Liver (tissue), 9 donors: ENCODE results near the gene DNHD1. TPM values are rescaled to one million over a fixed set of nuclear protein-coding genes. Genes with fewer than 3 reads are reported as not detected.

Experiments
- DNase-seq: peaks from one replicate; pipeline ENCODE4 v3.0.0-alpha.2; 2017; ENCODE audit warnings: low spot score
- H3K27ac ChIP-seq, 2 donors: one replicate each; pipeline ENCODE4 v1.7.0; 2013; ENCODE audit warnings: inconsistent platforms in 2 of 2, low read length in 2 of 2, control low read depth in 1 of 2, low read depth in 1 of 2, mild to moderate bottlenecking in 1 of 2
- H3K27me3 ChIP-seq, 4 donors: one replicate each; pipeline versions ENCODE4 v1.6.1 to v1.7.0; 2013; ENCODE audit warnings: low read length in 3 of 4, inconsistent platforms in 1 of 4, mild to moderate bottlenecking in 1 of 4, moderate library complexity in 1 of 4; ENCODE audit not compliant: control insufficient read depth in 4 of 4, insufficient read depth in 4 of 4
- H3K36me3 ChIP-seq, 4 donors: one replicate each; pipeline versions ENCODE4 v1.6.1 to v1.7.0; 2013; ENCODE audit warnings: low read length in 3 of 4, mild to moderate bottlenecking in 3 of 4, low read depth in 1 of 4, moderate library complexity in 1 of 4; ENCODE audit not compliant: control insufficient read depth in 4 of 4, insufficient read depth in 3 of 4
- H3K4me1 ChIP-seq, 4 donors: one replicate each; pipeline versions ENCODE4 v1.6.1 to v1.7.0; 2013; ENCODE audit warnings: low read length in 3 of 4, mild to moderate bottlenecking in 3 of 4, moderate library complexity in 1 of 4; ENCODE audit not compliant: control insufficient read depth in 4 of 4, insufficient read depth in 4 of 4
- H3K4me3 ChIP-seq, 3 donors: one replicate each; pipeline versions ENCODE4 v1.6.1 to v1.7.0; 2013; ENCODE audit warnings: low read length in 3 of 3, control low read depth in 1 of 3, low read depth in 1 of 3, mild to moderate bottlenecking in 1 of 3
- H3K9ac ChIP-seq, 2 donors: one replicate each; pipeline ENCODE4 v1.7.0; 2013; ENCODE audit warnings: low read length in 2 of 2, mild to moderate bottlenecking in 2 of 2, moderate library complexity in 2 of 2, control low read depth in 1 of 2, low read depth in 1 of 2
- H3K9me3 ChIP-seq, 4 donors: one replicate each; pipeline versions ENCODE4 v1.6.1 to v1.7.0; 2013; ENCODE audit warnings: low read length in 3 of 4; ENCODE audit not compliant: control insufficient read depth in 4 of 4
- EGR1 ChIP-seq, 2 donors: IDR thresholded peaks; 2 replicates each; pipeline ENCODE4 v1.6.1; 2016 to 2018; ENCODE audit warnings: antibody characterized with exemption in 2 of 2, low read depth in 2 of 2
- FOXA1 ChIP-seq: IDR thresholded peaks from 2 replicates; pipeline ENCODE4 v1.6.1; 2016; ENCODE audit warnings: antibody characterized with exemption
- FOXA2 ChIP-seq: IDR thresholded peaks from 2 replicates; pipeline ENCODE4 v1.6.1; 2016; ENCODE audit warnings: antibody characterized with exemption
- GABPA ChIP-seq, 2 donors: IDR thresholded peaks in 1 of 2; conservative IDR thresholded peaks in 1 of 2; 2 replicates each; pipeline ENCODE4 v1.6.1; 2016; ENCODE audit warnings: antibody characterized with exemption in 2 of 2, mild to moderate bottlenecking in 1 of 2, moderate library complexity in 1 of 2
- HNF4A ChIP-seq, 2 donors: conservative IDR thresholded peaks; 2 replicates each; pipeline ENCODE4 v1.6.1; 2016; ENCODE audit warnings: antibody characterized with exemption in 2 of 2, mild to moderate bottlenecking in 2 of 2
- HNF4G ChIP-seq: IDR thresholded peaks from 2 replicates; pipeline ENCODE4 v1.6.1; 2016; ENCODE audit warnings: antibody characterized with exemption
- JUND ChIP-seq, 2 donors: IDR thresholded peaks; 2 replicates each; pipeline ENCODE4 v1.6.1; 2016; ENCODE audit warnings: antibody characterized with exemption in 2 of 2
- NR2F2 ChIP-seq: IDR thresholded peaks from 2 replicates; pipeline ENCODE4 v1.6.1; 2016; ENCODE audit warnings: antibody characterized with exemption
- RAD21 ChIP-seq, 2 donors: IDR thresholded peaks; 2 replicates each; pipeline ENCODE4 v1.6.1; 2016; ENCODE audit warnings: antibody characterized with exemption in 2 of 2, mild to moderate bottlenecking in 2 of 2
- RXRA ChIP-seq, 2 donors: IDR thresholded peaks; 2 replicates each; pipeline ENCODE4 v1.6.1; 2017 to 2018; ENCODE audit warnings: antibody characterized with exemption in 2 of 2, mild to moderate bottlenecking in 1 of 2
- SP1 ChIP-seq: IDR thresholded peaks from 2 replicates; pipeline ENCODE4 v1.6.1; 2018; ENCODE audit warnings: antibody characterized with exemption, mild to moderate bottlenecking
- TAF1 ChIP-seq: conservative IDR thresholded peaks from 2 replicates; pipeline ENCODE4 v1.6.1; 2016; ENCODE audit warnings: antibody characterized with exemption, mild to moderate bottlenecking
- YY1 ChIP-seq: IDR thresholded peaks from 2 replicates; pipeline ENCODE4 v1.6.1; 2016; ENCODE audit warnings: antibody characterized with exemption, mild to moderate bottlenecking
- WGBS: extraction: QIAGEN DNeasy Blood & Tissue Kit; methylation state at CpG from one replicate; pipeline ENCODE4 v1.1.7; 2013; 5-methylcytosine and 5-hydroxymethylcytosine counted together
- polyA plus RNA-seq, 2 donors: library from polyadenylated mRNA; stranded (reverse) in 1 of 2; unstranded in 1 of 2; fragments of 200-250 nt in 1 of 2; fragments of >200 nt in 1 of 2; fragmentation: Nextera tagmentation in 1 of 2; extraction: Ambion mirVana in 1 of 2; gene quantifications; one replicate each; pipeline versions ENCODE4 v1.2.1 to v1.2.3, GENCODE V29; 2013 to 2015
- total RNA-seq, 2 donors: library from RNA; depleted of rRNA; stranded (reverse); fragments of >200 nt; gene quantifications; one replicate each; pipeline ENCODE4 v1.2.3, GENCODE V29; 2014
- TF ChIP-seq, protein P1 (sequence below): IDR thresholded peaks from 2 replicates; pipeline ENCODE4 v1.6.1; 2016; ENCODE audit warnings: antibody characterized with exemption
- TF ChIP-seq, protein P2 (sequence below): IDR thresholded peaks from 2 replicates; pipeline ENCODE4 v1.6.1; 2016; ENCODE audit warnings: antibody characterized with exemption
- TF ChIP-seq, protein P3 (sequence below): IDR thresholded peaks from 2 replicates; pipeline ENCODE4 v1.6.1; 2016; ENCODE audit warnings: antibody characterized with exemption
- TF ChIP-seq, protein P4 (sequence below): fragments of 150-350 bp; IDR thresholded peaks from 2 replicates; pipeline ENCODE4 v1.5.1; 2017; ENCODE audit warnings: improper control_type of control experiment, low read depth, low read length; ENCODE audit not compliant: missing input control
- TF ChIP-seq, protein P5 (sequence below): IDR thresholded peaks from 2 replicates; pipeline ENCODE4 v1.6.1; 2016; ENCODE audit warnings: antibody characterized with exemption, mild to moderate bottlenecking
- donor health status: healthy.
- donor health status: healthy.
- donor health status: healthy.
- donor health status: healthy.
- donor health status: healthy.

The DNHD1 gene
- total and polyA plus RNA-seq, 4 donors = 2.1 to 23.6 (median 5.0) TPM

DNA sequence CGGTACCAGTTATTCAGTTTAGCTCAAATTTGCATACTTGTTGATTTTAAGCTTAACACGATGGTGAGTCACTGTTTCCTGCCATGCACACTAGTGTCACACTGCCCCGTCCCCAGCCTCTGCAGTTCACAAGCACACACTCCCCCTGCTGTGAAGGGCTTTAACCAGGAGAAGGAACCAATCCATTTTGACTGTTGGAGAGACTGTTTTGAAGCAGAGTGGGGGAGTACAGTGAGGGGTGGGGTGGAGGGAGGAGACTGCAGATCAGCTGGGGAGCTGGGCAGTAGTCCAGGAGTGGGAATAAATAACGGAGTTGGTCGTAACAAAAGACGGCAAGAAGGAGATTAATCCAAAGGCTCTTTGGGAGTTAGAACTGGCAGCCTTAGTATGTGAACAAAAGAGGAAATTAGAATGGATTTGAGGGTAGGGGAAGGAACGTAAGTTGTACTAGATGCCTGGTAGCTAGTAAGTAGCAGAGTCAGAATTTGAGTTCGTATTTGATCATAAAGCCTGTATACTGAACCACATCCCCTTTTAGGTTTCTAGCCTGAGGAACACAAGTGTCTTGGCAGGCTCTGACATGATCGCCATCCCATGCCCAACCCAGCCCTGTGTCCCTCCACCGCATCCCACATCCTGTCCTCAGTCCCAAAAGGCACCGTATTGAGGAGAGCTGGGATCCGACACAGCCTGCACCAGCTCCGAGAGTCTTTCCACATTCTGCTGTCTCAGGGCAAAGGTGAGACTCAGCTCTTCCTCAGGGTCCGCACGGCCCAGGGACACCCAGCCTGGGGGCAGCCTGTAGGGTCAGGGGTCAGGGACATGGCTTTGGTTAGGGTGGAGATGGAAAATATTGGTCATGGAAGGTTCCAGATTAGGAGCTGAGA, 121.3 kb downstream of the DNHD1 start:
- Histone ChIP-seq H3K36me3 (peaks cover 7 to 16% (median 8%) of the 10 kb centered on the region in 4 donors), H3K4me3 (peak overlapping the region; percentile 56 to 96 (median 68)), H3K27ac (peak overlapping the region; percentile 76 to 85), H3K9me3 (no peaks in the 10 kb centered on the region), H3K9ac (peak overlapping the region; percentile 81 to 83), H3K4me1 (peaks cover 0 to 24% (median 12%) of the 10 kb centered on the region in 4 donors), H3K27me3 (no peaks in the 10 kb centered on the region)
- TF ChIP-seq TAF1 (no peak), YY1 (peak; percentile 23), HNF4G (no peak), FOXA1 (no peak), NR2F2 (peak; percentile 76), JUND (IDR thresholded peaks at IDR 0.05) (peak; percentile 87 to 93), HNF4A (conservative IDR thresholded peaks at IDR 0.05) (peak in 1 of 2 donors; percentile 2), FOXA2 (no peak), RXRA (IDR thresholded peaks at IDR 0.05) (no peak), RAD21 (IDR thresholded peaks at IDR 0.05) (peak; percentile 22 to 47), EGR1 (IDR thresholded peaks at IDR 0.05; ENCODE audit: low read depth in 2 of 2) (no peak), SP1 (no peak), GABPA (IDR thresholded peaks at IDR 0.05 in 1 of 2, conservative IDR thresholded peaks at IDR 0.05 in 1 of 2) (no peak)
- TF ChIP-seq, protein P1, sequence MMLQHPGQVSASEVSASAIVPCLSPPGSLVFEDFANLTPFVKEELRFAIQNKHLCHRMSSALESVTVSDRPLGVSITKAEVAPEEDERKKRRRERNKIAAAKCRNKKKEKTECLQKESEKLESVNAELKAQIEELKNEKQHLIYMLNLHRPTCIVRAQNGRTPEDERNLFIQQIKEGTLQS = no peak
- TF ChIP-seq, protein P2, sequence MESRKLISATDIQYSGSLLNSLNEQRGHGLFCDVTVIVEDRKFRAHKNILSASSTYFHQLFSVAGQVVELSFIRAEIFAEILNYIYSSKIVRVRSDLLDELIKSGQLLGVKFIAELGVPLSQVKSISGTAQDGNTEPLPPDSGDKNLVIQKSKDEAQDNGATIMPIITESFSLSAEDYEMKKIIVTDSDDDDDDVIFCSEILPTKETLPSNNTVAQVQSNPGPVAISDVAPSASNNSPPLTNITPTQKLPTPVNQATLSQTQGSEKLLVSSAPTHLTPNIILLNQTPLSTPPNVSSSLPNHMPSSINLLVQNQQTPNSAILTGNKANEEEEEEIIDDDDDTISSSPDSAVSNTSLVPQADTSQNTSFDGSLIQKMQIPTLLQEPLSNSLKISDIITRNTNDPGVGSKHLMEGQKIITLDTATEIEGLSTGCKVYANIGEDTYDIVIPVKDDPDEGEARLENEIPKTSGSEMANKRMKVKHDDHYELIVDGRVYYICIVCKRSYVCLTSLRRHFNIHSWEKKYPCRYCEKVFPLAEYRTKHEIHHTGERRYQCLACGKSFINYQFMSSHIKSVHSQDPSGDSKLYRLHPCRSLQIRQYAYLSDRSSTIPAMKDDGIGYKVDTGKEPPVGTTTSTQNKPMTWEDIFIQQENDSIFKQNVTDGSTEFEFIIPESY = no peak
- TF ChIP-seq, protein P3, sequence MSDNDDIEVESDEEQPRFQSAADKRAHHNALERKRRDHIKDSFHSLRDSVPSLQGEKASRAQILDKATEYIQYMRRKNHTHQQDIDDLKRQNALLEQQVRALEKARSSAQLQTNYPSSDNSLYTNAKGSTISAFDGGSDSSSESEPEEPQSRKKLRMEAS = no peak
- TF ChIP-seq, protein P4, sequence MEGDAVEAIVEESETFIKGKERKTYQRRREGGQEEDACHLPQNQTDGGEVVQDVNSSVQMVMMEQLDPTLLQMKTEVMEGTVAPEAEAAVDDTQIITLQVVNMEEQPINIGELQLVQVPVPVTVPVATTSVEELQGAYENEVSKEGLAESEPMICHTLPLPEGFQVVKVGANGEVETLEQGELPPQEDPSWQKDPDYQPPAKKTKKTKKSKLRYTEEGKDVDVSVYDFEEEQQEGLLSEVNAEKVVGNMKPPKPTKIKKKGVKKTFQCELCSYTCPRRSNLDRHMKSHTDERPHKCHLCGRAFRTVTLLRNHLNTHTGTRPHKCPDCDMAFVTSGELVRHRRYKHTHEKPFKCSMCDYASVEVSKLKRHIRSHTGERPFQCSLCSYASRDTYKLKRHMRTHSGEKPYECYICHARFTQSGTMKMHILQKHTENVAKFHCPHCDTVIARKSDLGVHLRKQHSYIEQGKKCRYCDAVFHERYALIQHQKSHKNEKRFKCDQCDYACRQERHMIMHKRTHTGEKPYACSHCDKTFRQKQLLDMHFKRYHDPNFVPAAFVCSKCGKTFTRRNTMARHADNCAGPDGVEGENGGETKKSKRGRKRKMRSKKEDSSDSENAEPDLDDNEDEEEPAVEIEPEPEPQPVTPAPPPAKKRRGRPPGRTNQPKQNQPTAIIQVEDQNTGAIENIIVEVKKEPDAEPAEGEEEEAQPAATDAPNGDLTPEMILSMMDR = no peak
- TF ChIP-seq, protein P5, sequence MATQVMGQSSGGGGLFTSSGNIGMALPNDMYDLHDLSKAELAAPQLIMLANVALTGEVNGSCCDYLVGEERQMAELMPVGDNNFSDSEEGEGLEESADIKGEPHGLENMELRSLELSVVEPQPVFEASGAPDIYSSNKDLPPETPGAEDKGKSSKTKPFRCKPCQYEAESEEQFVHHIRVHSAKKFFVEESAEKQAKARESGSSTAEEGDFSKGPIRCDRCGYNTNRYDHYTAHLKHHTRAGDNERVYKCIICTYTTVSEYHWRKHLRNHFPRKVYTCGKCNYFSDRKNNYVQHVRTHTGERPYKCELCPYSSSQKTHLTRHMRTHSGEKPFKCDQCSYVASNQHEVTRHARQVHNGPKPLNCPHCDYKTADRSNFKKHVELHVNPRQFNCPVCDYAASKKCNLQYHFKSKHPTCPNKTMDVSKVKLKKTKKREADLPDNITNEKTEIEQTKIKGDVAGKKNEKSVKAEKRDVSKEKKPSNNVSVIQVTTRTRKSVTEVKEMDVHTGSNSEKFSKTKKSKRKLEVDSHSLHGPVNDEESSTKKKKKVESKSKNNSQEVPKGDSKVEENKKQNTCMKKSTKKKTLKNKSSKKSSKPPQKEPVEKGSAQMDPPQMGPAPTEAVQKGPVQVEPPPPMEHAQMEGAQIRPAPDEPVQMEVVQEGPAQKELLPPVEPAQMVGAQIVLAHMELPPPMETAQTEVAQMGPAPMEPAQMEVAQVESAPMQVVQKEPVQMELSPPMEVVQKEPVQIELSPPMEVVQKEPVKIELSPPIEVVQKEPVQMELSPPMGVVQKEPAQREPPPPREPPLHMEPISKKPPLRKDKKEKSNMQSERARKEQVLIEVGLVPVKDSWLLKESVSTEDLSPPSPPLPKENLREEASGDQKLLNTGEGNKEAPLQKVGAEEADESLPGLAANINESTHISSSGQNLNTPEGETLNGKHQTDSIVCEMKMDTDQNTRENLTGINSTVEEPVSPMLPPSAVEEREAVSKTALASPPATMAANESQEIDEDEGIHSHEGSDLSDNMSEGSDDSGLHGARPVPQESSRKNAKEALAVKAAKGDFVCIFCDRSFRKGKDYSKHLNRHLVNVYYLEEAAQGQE = no peak
- 34% methylated on average over 15 of the region's 15 CpGs for WGBS
- peak; percentile 56 for DNase-seq
